ENCODE measurements around the gene FAH. TPM values are rescaled to one million over a fixed set of nuclear protein-coding genes. Genes with fewer than 3 reads are reported as not detected.

The FAH gene
- total RNA-seq, 2 donors from 2014 or later = 20.5 to 22.4 TPM

- ATAC-seq = peak; percentile 89
- intact Hi-C loops (cut with DNase I, micrococcal nuclease) = no loop called here
- DNase-seq = peak in 1 of 2 donors; percentile 14
Measured at GRCh38 chr15:80210611-80211573, 58.1 kb downstream of the FAH start.

GRCh38 chr15:80211976-80212375, 59.2 kb downstream of the FAH start:
- intact Hi-C loops (cut with DNase I, micrococcal nuclease) = no loop called here
- ATAC-seq = no peak
- no peak for DNase-seq

DNA sequence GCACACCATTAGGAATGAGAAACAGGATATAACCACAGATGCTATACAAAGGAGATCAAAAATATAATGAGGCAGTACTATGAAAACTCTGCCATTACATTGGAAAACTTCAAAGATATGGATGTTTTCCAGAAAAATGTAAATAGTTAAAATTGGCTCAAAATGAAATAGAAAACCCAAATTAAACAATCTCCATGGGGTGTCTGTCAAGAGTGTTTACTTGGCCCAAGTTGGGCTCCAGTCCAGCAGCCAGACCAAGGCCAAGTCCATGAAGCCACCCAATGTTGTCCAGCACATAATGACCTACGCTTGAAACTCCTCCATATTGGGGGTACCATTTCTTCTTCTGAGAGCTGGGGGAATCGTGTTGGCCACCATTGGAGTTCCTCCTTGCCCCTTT, 62.1 kb downstream of the FAH start:
- ATAC-seq (no peak), DNase-seq (no peak)
- intact Hi-C loops (cut with DNase I, micrococcal nuclease) = no loop called here

DNA sequence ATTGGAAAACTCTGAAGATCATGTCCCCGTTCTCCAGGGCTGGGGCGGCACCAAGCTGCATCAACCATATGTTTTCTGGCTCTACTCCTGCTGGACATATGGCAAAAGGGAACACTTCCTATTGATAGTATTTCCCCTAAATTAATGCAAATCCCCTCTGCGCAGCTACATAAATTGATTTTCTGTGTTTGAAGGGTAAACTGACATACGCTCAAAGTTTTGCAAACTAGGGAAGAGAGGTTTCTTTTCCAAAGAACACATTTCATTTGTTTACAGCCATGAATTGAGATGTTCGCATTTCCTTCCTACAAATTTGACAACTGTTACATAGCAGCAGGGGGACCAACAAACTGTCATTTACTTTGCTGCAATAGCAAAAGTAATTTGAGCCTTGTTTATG, 63.3 kb downstream of the FAH start:
- ATAC-seq = no peak
- DNase-seq = no peak
- intact Hi-C loops (cut with DNase I, micrococcal nuclease) = no loop called here

- no peak for ATAC-seq
- no peak for DNase-seq
- intact Hi-C loops (cut with DNase I, micrococcal nuclease) = no loop called here
Measured at GRCh38 chr15:80216911-80217310, 64.1 kb downstream of the FAH start.

- no peak for DNase-seq
- intact Hi-C loops (cut with DNase I, micrococcal nuclease) = no loop called here
- ATAC-seq = no peak
Measured at GRCh38 chr15:80217327-80217900, 64.6 kb downstream of the FAH start.

DNA sequence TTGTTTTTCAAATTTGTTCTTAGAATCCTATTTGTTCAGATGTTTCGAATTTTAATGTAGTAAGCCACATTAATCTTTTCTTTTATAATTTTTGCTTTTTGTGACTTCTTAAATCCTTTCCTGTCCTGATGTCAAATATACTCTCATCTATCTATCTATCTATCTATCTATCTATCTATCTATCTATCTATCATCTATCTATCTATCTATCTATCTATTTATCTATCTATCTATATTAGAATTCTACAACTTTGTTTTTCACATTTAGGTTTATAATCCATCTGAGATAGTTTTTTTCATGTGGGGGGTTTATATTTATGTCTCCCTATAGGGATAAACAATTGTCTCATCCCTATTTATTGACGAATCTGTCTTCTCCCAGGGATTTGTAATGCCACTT, 67.2 kb downstream of the FAH start:
- DNase-seq (no peak), ATAC-seq (no peak)
- intact Hi-C loops (cut with DNase I, micrococcal nuclease) = no loop called here

- ATAC-seq (no peak), DNase-seq (no peak)
- intact Hi-C loops (cut with DNase I, micrococcal nuclease) = no loop called here
Measured at GRCh38 chr15:80228959-80229610, 76.3 kb downstream of the FAH start.

GRCh38 chr15:80231371-80231770, 78.6 kb downstream of the FAH start:
- intact Hi-C loops (cut with DNase I, micrococcal nuclease) = no loop called here
- ATAC-seq = no peak

DNA sequence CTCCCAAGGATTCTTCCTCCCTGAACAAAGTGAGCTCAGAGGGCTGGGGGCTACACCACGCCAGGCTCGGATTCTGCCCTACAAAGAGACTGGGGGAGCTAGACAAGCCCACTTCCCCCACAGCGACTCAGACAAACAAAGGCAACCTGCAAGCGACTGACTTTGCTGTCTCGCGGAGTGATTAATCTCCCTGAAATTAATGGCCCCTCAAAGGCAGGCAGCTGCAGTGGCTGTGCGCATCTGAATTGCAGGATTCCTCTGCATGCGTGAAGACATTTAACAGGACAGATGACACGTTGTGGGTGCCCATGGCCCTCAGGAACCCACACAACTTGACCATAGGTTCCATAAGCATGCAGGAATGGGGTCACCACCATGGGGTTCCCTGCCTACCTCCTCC, 80.8 kb downstream of the FAH start:
- ATAC-seq (no peak), DNase-seq (no peak)
- intact Hi-C loops (cut with DNase I, micrococcal nuclease) = no loop called here

More at GRCh38 chr15:80231371-80231770, 78.6 kb downstream of the FAH start:
- DNase-seq = no peak

DNA sequence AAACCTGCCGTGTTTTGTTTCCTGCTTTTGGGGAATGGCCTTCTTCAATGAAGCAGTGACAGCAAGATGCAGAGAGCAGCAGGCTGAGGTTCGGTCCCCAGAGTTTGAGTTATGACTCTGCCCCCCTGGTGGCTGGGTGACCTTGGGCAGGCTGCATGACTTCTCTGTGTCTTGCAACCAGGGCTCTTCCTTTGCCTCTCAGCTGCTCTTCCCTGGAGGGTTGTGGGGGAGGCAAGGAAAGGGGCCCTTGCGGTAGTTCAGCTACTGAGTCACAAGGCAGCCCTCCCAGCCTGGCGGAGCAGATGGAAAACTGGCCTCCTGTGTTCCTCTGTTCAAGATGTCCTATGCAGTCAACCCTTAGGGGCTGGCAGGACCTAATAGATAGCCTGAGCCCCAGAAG, 82.1 kb downstream of the FAH start:
- peak in 1 of 2 donors; percentile 52 for DNase-seq
- intact Hi-C loops (cut with DNase I, micrococcal nuclease) = no loop called here
- ATAC-seq = peak; percentile 45

Other genes with a start within 250 kb of the FAH start
- gene BCL2A1, start 181.8 kb upstream of the FAH start, total RNA-seq = 1 to 10 TPM; 1.4 to 1.8 TPM
- 10 to 100 TPM; 66.7 to 87.1 TPM for gene ZFAND6, start 93.3 kb upstream of the FAH start, total RNA-seq
- gene CTXND1, start 99.2 kb downstream of the FAH start, total RNA-seq = under 1 TPM; 0.15 to 0.42 TPM